ENCODE data around the gene KNDC1.
"Not testable (repeated sequence)": the region's sequence is repeated elsewhere in the genome, so short reads cannot be mapped to it uniquely, and the experiment has no call there.

The KNDC1 gene

GRCh38 chr10:133210398-133211140 lies 50.5 kb downstream of the KNDC1 start:
- no peak for DNase-seq

- DNase-seq = no peak
Measured at GRCh38 chr10:133211141-133211830, 51.3 kb downstream of the KNDC1 start.

GRCh38 chr10:133211959-133212852 lies 52.2 kb downstream of the KNDC1 start:
- DNase-seq = no peak

GRCh38 chr10:133212853-133213494 lies 53.0 kb downstream of the KNDC1 start:
- no peak for DNase-seq

- DNase-seq = no peak
Measured at GRCh38 chr10:133213641-133214467, 53.8 kb downstream of the KNDC1 start.

GRCh38 chr10:133214468-133215410 lies 54.7 kb downstream of the KNDC1 start:
- DNase-seq = no peak

GRCh38 chr10:133215586-133215985 lies 55.6 kb downstream of the KNDC1 start:
- no peak for DNase-seq

- no peak for DNase-seq
Measured at GRCh38 chr10:133216776-133217175, 56.8 kb downstream of the KNDC1 start.

- no peak for DNase-seq
Measured at GRCh38 chr10:133217800-133218589, 58.0 kb downstream of the KNDC1 start.

GRCh38 chr10:133218891-133219290 lies 58.9 kb downstream of the KNDC1 start:
- no peak for DNase-seq

GRCh38 chr10:133219782-133220181 lies 59.8 kb downstream of the KNDC1 start:
- no peak for DNase-seq

GRCh38 chr10:133221331-133221730 lies 61.3 kb downstream of the KNDC1 start:
- DNase-seq = no peak

- DNase-seq = not testable (repeated sequence)
Measured at GRCh38 chr10:133221756-133222155, 61.7 kb downstream of the KNDC1 start.

- DNase-seq = no peak
Measured at GRCh38 chr10:133224076-133224475, 64.1 kb downstream of the KNDC1 start.

GRCh38 chr10:133224756-133225372 lies 64.8 kb downstream of the KNDC1 start:
- DNase-seq = no peak

GRCh38 chr10:133225707-133226191 lies 65.7 kb downstream of the KNDC1 start:
- no peak for DNase-seq

- no peak for DNase-seq
Measured at GRCh38 chr10:133226251-133226808, 66.3 kb downstream of the KNDC1 start.

- no peak for DNase-seq
Measured at GRCh38 chr10:133227256-133227655, 67.2 kb downstream of the KNDC1 start.
